Dendritic cell treated with granulocyte-macrophage colony-stimulating factor and Interleukin-4, amounts not matched to agents 40 ng/mL and 50 ng/mL, for 4 days (primary cell): ENCODE measurements around the gene OR2Y1.
"Not testable (repeated sequence)": the region's sequence is repeated elsewhere in the genome, so short reads cannot be mapped to it uniquely, and the experiment has no call there.

Experiments used
- H3K27ac Mint-ChIP-seq: one replicate; pipeline ENCODE4 v1.8.0; 2022; ENCODE audit warnings: mild to moderate bottlenecking, mixed read lengths
- H3K27me3 Mint-ChIP-seq: one replicate; pipeline ENCODE4 v1.8.0; 2022; ENCODE audit warnings: mild to moderate bottlenecking, mixed read lengths
- H3K36me3 Mint-ChIP-seq: one replicate; pipeline ENCODE4 v1.8.0; 2022; ENCODE audit warnings: low read depth, mixed read lengths
- H3K4me1 Mint-ChIP-seq: one replicate; pipeline ENCODE4 v1.8.0; 2022; ENCODE audit warnings: low read depth, mixed read lengths
- H3K4me3 Mint-ChIP-seq: one replicate; pipeline ENCODE4 v1.8.0; 2022; ENCODE audit warnings: mild to moderate bottlenecking, moderate library complexity, mixed read lengths
- H3K9me3 Mint-ChIP-seq: one replicate; pipeline ENCODE4 v1.8.0; 2022; ENCODE audit warnings: mixed read lengths
- intact Hi-C: fragments of 100-400 bp; cut with micrococcal nuclease; formaldehyde crosslinking; loops from one replicate; pipeline ENCODE4 v1.15.0; 2022

Gene OR2Y1, protein sequence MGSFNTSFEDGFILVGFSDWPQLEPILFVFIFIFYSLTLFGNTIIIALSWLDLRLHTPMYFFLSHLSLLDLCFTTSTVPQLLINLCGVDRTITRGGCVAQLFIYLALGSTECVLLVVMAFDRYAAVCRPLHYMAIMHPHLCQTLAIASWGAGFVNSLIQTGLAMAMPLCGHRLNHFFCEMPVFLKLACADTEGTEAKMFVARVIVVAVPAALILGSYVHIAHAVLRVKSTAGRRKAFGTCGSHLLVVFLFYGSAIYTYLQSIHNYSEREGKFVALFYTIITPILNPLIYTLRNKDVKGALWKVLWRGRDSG

DNA sequence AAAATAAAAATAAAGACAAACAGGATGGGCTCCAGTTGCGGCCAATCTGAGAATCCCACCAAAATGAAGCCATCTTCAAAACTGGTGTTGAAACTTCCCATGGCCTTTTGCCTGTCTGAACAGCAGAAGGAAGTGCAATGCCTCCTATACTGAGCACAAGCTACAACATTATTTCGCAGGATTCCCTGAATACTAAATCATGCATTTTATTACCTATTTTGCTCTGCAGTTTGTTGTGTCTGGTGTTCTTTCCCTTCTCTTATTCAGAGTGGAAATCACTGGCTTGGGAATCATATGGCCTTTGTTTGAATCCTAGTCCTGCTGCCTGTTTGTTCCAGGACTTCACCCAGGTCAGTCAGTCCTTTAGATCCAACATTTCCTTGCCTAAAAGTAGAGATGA, at the start of gene OR2Y1:
OR2Y1 (minus strand) TSS at position 101 of the 400 bp plus-strand sequence; CDS start at position 101, 0 bp downstream.
- Mint-ChIP-seq H3K27me3 (peaks cover 8% of the 10 kb centered on the region), H3K27ac (no peak within 1 kb of the TSS), H3K4me3 (no peak within 1 kb of the TSS)

GRCh38 chr5:180788651-180789410, 49.0 kb upstream of the OR2Y1 start:
- H3K27ac Mint-ChIP-seq, H3K9me3 Mint-ChIP-seq, H3K4me3 Mint-ChIP-seq, H3K27me3 Mint-ChIP-seq: not testable (repeated sequence)
- peaks cover 93% of the 10 kb centered on the region for H3K36me3 Mint-ChIP-seq
- H3K4me1 Mint-ChIP-seq: peaks cover 82% of the 10 kb centered on the region
- intact Hi-C loops: loop anchor here (5.0 to 10.0 kb wide), 2 partner anchors 78 to 366 kb away; no protein-coding TSS in a partner anchor

More for the DNA sequence above, at the start of gene OR2Y1:
- intact Hi-C loops: no loop called here
- Mint-ChIP-seq H3K9me3 (no peaks in the 10 kb centered on the region), H3K4me1 (no peaks in the 10 kb centered on the region), H3K36me3 (no peaks in the 10 kb centered on the region)

DNA sequence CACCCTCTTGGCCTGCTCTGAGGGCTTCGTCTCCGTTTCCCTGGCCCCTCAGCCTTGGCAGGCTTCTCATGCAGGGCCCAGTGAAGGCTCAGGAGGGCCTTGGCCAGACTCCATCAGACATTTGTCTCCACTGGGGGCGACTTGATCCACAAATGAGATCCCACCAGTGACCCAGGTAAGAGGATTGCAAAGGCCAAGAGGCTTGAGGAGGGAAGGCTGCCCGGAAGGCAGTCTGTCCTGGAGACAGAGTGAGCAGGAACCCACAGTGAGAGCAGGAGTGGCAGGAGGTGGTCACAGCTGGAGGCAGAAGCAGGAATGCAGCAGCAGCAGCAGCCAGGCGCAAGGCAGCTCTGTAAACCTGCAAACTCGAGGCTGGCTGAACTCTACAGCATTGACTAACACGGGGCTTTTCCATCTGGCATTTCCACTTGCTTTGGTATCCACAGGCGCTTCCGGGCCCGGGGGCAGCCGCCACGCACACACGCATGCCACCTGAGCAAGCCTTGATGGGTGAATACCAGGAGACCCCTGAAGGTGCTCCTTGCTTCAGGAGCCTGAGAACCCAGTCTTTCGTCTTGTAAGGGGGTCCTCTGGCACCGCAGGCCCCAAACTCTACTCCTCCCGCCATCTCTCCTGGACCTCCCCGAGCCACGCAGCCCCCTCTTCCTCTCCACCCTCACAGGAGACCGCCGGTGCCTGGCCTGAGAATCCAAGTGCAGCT, 48.0 kb upstream of the OR2Y1 start:
- H3K27ac Mint-ChIP-seq: no peak overlapping the region
- peaks cover 93% of the 10 kb centered on the region for H3K36me3 Mint-ChIP-seq
- intact Hi-C loops: loop anchor here (5.0 to 10.0 kb wide), 2 partner anchors 79 to 367 kb away; no protein-coding TSS in a partner anchor
- H3K9me3 Mint-ChIP-seq: no peaks in the 10 kb centered on the region
- H3K4me1 Mint-ChIP-seq: peaks cover 82% of the 10 kb centered on the region
- H3K4me3 Mint-ChIP-seq: no peak overlapping the region
- H3K27me3 Mint-ChIP-seq: no peaks in the 10 kb centered on the region

GRCh38 chr5:180786531-180787398, 46.9 kb upstream of the OR2Y1 start:
- H3K9me3 Mint-ChIP-seq: no peaks in the 10 kb centered on the region
- intact Hi-C loops: loop anchor here (5.0 to 10.0 kb wide), 2 partner anchors 81 to 368 kb away; no protein-coding TSS in a partner anchor
- H3K4me3 Mint-ChIP-seq: no peak overlapping the region
- H3K27me3 Mint-ChIP-seq: no peaks in the 10 kb centered on the region
- peak overlapping the region; percentile 66 for H3K27ac Mint-ChIP-seq
- H3K4me1 Mint-ChIP-seq: peaks cover 82% of the 10 kb centered on the region
- peaks cover 92% of the 10 kb centered on the region for H3K36me3 Mint-ChIP-seq

DNA sequence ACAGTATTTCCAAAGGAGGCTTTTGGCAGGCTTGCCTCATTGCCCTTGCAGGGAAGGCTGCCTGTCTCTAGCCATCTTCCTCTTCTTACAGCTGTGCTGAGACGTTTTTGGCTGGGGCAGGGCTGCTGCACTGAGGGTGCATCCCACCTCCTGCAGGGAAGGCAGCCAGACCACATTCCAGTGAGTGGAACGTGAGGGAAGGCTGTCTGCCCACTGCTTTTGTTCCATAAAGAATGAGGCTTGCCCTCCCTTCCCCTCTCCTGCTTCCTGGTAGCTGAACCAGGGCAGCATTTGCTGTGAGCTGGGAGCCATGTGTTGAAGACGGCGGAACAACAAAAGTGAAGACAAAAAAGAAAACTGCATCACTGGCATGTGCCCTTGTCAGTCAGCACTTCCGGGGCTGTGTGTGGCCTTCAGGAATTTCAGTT, 46.0 kb upstream of the OR2Y1 start:
- H3K27me3 Mint-ChIP-seq: no peaks in the 10 kb centered on the region
- intact Hi-C loops: loop anchor here (5.0 to 10.0 kb wide), 2 partner anchors 81 to 369 kb away; no protein-coding TSS in a partner anchor
- no peak overlapping the region for H3K4me3 Mint-ChIP-seq
- no peaks in the 10 kb centered on the region for H3K9me3 Mint-ChIP-seq
- H3K36me3 Mint-ChIP-seq: peaks cover 92% of the 10 kb centered on the region
- peaks cover 76% of the 10 kb centered on the region for H3K4me1 Mint-ChIP-seq
- H3K27ac Mint-ChIP-seq: peak overlapping the region; percentile 66

- Mint-ChIP-seq H3K9me3 (no peaks in the 10 kb centered on the region), H3K4me1 (peaks cover 71% of the 10 kb centered on the region), H3K27ac (no peak overlapping the region), H3K36me3 (peaks cover 92% of the 10 kb centered on the region), H3K4me3 (no peak overlapping the region), H3K27me3 (no peaks in the 10 kb centered on the region)
- intact Hi-C loops: loop anchor here (5.0 to 10.0 kb wide), 2 partner anchors 82 to 370 kb away; no protein-coding TSS in a partner anchor
Observed at GRCh38 chr5:180785121-180785781, 45.4 kb upstream of the OR2Y1 start.

- Mint-ChIP-seq H3K27me3 (no peaks in the 10 kb centered on the region), H3K4me3 (no peak overlapping the region), H3K27ac (no peak overlapping the region), H3K9me3 (no peaks in the 10 kb centered on the region), H3K4me1 (peaks cover 67% of the 10 kb centered on the region), H3K36me3 (peaks cover 89% of the 10 kb centered on the region)
- intact Hi-C loops: loop anchor here (5.0 to 10.0 kb wide), 2 partner anchors 83 to 370 kb away; no protein-coding TSS in a partner anchor
Observed at GRCh38 chr5:180784497-180785097, 44.7 kb upstream of the OR2Y1 start.

GRCh38 chr5:180783340-180784052, 43.6 kb upstream of the OR2Y1 start:
- Mint-ChIP-seq H3K4me3 (no peak overlapping the region), H3K27ac (no peak overlapping the region), H3K36me3 (peaks cover 78% of the 10 kb centered on the region), H3K4me1 (peaks cover 62% of the 10 kb centered on the region), H3K27me3 (no peaks in the 10 kb centered on the region), H3K9me3 (no peaks in the 10 kb centered on the region)
- intact Hi-C loops: loop anchor here (10.0 kb wide), 1 partner anchor 371 kb away; no protein-coding TSS in a partner anchor

DNA sequence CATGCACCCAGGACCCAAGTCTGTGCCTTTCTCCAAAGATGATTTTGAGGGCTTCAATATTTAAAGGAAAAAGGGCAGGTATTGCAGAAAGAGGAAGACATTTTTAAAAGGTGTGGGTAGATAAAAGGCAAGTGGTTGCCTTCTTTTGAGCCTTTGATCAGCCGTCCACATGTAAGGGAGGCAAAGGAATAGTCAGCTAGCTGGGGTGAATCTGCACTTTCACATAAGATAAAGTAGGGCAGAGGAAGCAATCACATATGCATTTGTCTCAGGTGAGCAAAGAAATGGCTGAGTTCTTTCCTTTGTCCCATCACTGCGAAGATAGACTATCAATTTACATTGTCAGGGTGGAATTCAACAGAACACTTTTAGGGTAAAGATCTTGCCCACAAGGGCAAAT, 42.9 kb upstream of the OR2Y1 start:
- Mint-ChIP-seq H3K4me1 (peaks cover 54% of the 10 kb centered on the region), H3K9me3 (no peaks in the 10 kb centered on the region), H3K4me3 (no peak overlapping the region), H3K27ac (no peak overlapping the region), H3K27me3 (no peaks in the 10 kb centered on the region), H3K36me3 (peaks cover 70% of the 10 kb centered on the region)
- intact Hi-C loops: loop anchor here (10.0 kb wide), 1 partner anchor 372 kb away; no protein-coding TSS in a partner anchor

- not testable (repeated sequence) for H3K27ac Mint-ChIP-seq, H3K27me3 Mint-ChIP-seq, H3K9me3 Mint-ChIP-seq, H3K4me3 Mint-ChIP-seq
- H3K4me1 Mint-ChIP-seq: peaks cover 46% of the 10 kb centered on the region
- H3K36me3 Mint-ChIP-seq: peaks cover 62% of the 10 kb centered on the region
- intact Hi-C loops: loop anchor here (10.0 kb wide), 1 partner anchor 373 kb away; no protein-coding TSS in a partner anchor
Observed at GRCh38 chr5:180781900-180782326, 42.1 kb upstream of the OR2Y1 start.

DNA sequence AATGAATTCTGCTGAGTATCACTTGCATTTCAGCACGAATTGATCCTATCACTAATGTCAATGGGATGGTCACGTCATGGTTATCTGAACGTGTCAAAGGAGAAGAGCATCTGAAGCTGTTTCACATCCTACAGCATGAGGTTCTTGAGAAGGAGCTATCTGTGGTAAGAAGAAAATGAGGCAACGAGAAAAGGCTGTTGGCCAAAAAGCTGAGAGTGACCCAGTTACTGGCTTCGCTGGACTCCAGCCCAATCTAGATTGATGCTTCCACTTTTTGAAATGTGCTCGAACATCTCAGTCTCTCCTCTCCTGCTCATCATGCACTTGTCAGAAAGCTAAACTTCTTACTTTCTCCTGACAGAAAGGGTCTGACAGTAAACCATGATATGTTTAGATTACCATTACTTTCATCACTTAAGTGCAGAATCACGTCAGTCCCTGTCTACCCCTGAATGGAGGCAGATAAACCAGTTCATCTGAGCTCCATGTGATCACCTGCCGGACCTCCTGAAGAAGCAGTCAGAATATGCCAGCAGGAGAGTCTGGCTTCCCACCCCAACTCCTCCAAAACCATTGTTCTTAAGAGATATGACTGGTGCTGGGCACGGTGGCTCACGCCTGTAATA, 40.2 kb upstream of the OR2Y1 start:
- intact Hi-C loops: loop anchor here (10.0 kb wide), 1 partner anchor 375 kb away; no protein-coding TSS in a partner anchor
- no peak overlapping the region for H3K4me3 Mint-ChIP-seq
- H3K36me3 Mint-ChIP-seq: peaks cover 44% of the 10 kb centered on the region
- H3K9me3 Mint-ChIP-seq: no peaks in the 10 kb centered on the region
- H3K4me1 Mint-ChIP-seq: peaks cover 28% of the 10 kb centered on the region
- H3K27me3 Mint-ChIP-seq: peaks cover 2% of the 10 kb centered on the region
- no peak overlapping the region for H3K27ac Mint-ChIP-seq
